HG03064 (cell line): ENCODE measurements around the gene PTPN14.

Experiments used
- ATAC-seq: cut with Tn5 transposase; IDR thresholded peaks from one replicate; pipeline ENCODE4 v1.9.1; 2021; ENCODE audit warnings: low read depth; ENCODE audit not compliant: unreplicated experiment

Gene PTPN14

DNA sequence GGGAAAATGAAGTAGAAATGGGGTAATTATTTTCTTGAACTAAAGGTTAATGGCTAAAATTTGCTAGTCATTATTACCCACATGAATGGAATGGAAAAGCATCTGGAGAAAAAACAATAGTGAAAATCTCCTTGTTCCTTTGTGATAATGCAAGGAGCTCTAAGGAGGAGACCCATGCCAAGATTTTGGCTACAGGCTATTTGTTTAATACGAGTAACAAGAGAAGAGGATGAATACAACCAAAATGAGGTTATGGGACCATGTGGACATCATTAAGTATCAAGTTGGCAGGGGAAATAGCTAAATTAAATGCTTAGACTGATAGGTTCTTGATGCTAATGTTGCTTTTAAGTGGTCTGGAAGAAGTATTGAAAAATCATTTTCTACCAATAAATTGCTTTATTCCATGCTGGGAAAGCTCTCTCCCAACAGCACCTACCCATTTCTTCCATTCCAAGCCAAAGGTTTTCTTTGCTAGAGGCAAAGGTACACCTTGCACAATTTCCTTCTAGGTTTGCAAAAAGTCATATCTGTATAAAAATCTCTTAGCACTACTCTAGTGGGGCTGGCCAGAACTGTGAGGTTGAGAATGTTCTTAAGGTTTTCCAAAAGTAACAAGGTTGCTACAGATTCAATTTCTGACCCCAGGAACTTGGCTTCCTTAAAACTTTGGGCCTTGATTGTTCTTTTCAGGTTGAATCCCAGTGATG is 170.3 kb downstream of the PTPN14 start:
- ATAC-seq = no peak

DNA sequence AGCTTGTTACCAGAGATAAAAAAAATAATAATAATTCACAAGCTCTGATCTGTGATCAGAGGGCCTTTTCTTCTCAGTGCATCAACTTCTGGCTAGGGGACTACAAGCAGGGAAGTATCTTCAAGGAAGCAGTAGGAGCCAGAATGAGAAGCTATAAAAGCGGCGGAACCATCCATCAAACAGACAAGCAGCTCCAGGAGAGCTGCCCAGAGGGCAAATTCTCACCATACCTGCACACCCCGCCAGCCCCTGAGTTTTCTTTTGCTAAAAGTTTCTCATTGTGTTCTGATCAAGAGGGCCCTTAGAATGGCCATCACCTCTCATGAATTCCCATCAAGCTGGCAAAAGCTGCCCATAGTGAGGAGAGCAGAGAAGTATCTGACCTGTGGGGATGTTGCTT is 171.0 kb downstream of the PTPN14 start:
- ATAC-seq = no peak

DNA sequence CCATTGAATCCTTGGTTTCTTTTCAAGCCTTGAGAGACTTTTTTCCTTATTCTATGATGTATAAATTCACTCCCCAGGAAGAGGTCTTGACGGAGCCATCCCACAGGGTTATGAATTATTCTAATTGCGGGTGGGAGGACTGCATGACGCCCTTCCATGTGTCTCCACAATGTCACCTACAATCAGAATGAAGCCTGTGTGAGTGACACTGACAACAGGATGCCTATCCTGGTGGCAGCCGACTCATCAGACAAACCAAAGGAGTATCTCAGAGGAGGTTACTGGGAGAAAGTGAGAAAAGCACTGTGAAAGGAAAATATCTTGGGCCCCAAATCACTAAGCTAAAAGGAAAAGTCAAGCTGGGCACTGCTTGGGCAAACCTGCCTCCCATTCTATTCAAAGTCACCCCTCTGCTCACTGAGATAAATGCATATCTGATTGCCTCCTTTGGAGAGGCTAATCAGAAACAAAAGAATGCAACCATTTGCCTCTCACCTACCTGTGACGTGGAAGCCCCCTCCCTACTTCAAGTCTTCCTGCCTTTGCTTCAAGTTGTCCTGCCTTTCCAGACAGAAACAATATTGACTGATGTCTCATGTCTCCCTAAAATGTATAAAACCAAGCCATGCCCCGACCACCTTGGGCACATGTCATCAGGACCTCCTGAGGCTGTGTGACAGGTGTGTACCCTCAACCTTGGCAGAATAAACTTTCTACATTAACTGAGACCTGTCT is 172.0 kb downstream of the PTPN14 start:
- no peak for ATAC-seq

DNA sequence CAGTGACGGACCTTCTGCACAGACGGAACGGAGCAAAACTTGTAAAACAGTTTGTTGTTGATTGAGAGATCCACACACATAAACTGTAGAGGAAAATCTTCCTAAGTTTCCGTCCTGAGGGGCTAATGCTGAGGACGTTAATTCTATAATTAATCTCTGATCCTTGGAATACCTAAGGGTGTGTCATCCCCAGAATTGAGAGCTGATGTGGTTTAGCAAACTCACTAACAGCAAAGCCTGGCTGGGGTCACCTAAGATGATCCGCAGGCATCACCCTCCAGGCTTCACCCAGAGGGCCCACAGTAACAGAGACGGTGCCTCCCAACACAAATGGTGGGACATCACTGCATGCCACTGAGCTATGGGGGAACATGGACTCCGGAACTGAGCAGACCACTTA is 172.9 kb downstream of the PTPN14 start:
- ATAC-seq = no peak

DNA sequence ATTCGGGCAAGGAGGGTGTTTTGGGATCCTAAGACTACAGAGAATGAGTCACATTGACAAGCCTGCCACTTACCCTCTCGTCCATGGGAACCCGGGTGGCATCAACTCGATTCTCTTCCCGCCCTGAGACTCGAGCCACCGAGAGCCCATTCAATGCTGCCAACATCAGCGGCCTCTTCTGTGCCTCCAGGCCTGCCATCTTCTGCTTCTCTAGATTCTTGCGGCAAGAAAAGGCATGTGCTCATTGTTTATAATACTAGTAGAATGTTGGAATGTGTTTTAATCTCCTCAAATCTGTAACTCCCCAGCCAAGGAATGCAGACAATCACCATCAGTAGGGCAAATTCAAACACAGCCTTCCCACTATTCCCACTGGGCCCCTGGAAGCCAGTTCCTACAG is 173.5 kb downstream of the PTPN14 start:
- ATAC-seq = no peak

DNA sequence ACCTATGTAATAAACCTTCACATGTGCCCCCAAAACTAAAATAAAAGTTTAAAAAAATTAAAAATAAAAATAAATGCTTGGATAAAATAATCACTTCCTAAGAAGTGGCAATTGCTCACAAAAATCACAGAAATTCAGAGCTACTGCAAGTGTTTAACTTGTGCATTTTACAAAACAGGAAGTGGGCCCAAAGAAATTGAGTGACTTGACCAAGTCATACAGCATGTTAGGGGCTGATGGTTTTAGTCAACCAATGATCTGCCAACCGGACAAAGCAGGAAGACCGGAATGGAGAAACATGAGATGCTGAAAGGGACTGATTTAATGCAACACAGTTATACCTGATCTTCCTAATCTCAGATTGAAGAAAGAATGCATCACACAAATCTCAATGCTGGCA is 173.9 kb downstream of the PTPN14 start:
- ATAC-seq = no peak

DNA sequence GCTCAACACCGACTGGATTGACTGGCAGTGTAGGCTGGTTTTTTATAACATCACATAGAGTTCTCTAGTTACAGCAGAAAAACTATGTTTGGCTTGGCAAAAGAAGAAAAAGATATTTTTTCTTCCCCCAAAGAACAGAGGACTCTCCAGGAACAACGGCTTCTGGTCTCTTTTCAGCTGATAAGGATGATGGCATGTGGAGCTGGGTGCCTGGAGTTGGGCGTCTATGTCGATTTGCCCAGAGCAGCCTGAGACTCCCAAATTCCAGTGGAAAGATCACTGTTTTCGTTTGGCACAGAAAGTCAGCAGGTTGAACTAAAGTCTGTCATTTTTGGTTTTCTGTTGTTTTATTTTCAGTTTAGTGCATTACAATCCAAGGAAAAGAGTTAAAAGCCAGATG is 179.3 kb downstream of the PTPN14 start:
- ATAC-seq = no peak

DNA sequence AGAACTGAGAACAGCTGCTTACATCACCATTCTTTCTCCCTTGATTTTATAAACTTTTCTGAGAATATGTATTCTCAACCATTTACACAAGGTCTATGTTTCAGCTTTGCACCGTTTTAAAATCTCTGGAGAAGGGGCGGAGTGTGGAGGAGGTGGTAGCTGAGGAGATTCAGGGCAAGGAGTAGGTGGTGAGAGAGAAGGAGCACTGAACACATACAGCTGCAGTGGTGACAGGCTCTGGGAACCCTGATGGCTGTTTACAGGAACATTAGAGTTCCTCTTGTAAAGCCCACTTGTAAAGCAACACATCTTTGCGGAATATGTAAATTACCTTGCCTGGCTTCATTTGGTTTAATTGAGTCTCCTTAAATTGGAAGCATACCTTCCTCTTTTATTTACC is 180.8 kb downstream of the PTPN14 start:
- ATAC-seq = no peak

DNA sequence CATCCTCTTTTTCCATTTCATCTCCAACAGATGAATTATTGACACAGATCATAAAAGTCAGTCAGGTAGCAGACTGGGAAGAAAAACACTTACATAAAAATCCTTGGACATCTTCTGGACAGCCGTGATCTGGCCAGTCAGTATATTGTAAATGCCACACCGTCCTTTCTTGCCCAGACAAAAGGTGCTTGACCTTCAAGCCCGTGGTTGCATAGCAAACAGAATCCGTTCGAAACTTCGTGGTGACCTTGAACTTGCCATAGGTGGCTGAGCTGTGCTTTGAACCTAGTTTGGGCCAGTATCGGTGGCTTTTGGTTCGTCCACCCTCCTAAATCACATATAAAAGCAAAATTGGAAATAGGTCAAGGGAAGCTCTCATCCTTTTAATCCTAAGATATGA is 182.0 kb downstream of the PTPN14 start:
- no peak for ATAC-seq

DNA sequence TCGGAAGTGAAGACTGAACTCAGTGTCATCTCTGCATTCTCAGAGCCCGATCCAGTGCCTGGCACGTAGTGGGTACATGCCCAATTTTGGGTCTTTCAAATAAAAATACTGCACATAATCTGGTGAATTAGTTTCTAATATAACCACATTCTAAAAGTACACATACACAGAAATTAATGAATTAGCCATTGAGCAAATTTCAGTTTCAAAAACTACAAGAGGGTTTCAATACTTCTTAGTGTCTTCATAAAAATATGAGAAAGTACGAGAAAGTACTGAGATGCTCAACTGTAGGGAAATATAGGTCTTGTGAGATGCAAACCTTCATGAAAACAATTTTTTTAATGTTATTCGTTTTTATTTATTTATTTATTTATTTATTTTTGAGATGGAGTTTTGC is 183.6 kb downstream of the PTPN14 start:
- no peak for ATAC-seq

DNA sequence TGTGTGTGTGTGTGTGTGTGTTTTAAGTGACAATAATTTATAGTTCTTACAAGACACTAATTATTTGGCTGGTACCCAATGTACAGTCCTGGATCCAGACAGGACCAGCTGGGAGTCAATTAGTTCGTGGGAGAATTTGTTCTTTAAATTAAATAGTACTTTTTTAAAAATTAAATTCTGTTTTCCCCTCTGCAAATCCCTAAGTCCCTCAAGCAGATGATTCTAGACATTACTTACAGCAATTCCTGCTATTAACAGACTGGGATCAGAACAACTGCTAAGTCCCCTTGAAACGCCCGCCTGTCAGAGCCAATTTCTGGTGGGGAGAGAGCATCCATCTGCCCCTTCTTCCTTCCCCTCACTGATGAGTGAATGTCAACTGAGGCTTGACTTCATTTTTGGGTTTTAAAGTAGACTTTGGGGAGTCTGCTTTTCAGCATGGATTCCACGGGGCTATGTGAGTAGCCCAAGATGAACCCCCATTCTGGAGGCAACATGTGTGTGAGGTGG is 186.6 kb downstream of the PTPN14 start:
- no peak for ATAC-seq

DNA sequence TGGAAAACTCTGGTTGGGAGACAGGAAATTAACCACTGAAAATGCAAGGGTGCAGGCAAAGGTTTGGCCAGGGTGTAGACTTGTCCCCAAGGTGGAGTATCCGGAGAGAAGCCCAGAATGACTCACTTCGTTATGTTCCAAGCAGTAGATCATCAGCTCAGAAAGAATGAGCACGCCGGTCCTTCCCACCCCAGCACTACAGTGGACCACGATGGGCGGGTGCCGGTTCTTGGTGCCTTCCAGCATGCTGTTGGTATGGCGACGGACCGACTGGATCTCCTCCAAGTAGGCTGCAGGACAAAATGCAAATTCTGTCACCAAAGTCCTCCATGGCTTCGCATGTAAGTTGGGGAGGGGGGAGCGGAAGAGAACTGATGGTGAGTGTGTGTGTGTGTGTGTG is 187.0 kb downstream of the PTPN14 start:
- no peak for ATAC-seq

DNA sequence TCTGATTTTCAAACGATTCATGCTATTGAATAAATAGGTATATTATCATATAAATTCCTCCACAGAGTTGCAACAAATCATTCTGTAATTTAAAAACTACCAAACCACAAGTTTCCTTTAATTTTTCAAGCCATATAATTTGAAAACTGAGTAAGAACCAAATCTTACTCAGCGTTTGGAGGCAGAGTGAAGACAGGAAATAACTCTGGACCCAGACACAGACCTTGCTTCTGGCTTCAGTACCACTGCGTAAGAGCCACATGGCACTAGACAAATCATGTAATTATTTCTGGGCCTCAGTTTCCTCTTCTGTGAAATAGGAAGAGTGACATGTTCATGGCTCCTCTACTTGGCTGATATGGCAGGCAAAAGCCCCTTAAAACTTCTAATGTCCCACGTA is 188.0 kb downstream of the PTPN14 start:
- ATAC-seq = no peak

DNA sequence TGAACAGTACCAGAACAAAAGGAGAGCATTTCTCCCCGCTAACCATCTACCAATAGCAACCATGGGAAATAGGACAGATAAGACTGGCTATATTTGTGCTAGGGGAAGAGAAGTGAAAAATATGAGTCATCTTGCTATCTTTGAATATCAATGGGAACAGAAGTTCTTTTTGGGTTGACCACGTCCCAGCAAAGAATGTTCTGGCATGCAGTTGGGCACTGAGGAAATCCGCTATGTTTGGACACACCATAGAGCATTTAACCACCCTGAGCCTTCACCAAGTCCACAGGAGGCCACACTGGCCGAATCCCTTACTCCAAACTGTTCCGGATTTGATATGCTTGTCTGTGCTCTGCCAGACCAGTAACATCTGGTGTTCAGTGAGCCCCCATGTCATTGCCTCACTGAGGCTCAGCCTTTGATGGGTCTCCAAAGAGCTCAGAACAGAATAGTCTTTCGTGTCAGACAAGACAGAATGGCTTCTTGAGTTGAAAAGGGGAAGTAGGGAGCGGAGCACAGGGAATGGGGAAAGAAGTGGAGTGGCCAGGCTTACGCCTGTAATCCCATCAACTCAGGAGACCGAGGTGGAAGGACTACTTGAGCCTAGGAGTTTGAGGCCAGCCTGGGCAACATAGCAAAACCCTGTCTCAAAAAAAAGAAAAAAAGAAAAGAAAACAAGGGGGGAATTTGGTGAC is 189.1 kb downstream of the PTPN14 start:
- ATAC-seq = no peak

DNA sequence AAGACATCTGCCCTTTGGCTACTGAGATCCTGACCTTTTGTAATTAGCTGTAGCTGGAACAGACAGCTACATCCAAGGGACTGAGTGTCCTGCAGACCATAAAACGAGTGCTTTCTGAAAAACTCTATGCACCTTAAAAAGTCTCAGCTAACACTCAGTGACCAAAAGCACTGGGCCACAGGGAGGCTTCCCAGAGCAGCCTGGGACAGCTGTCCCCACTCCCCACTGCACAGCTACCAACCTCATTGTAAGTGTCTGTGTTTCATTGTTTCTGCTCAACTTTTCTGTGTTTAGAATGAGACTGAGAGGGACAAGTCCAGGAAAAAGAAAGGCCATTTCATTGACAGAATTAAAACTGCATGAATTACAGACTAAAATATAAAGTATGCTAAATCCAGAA is 189.8 kb downstream of the PTPN14 start:
- no peak for ATAC-seq

DNA sequence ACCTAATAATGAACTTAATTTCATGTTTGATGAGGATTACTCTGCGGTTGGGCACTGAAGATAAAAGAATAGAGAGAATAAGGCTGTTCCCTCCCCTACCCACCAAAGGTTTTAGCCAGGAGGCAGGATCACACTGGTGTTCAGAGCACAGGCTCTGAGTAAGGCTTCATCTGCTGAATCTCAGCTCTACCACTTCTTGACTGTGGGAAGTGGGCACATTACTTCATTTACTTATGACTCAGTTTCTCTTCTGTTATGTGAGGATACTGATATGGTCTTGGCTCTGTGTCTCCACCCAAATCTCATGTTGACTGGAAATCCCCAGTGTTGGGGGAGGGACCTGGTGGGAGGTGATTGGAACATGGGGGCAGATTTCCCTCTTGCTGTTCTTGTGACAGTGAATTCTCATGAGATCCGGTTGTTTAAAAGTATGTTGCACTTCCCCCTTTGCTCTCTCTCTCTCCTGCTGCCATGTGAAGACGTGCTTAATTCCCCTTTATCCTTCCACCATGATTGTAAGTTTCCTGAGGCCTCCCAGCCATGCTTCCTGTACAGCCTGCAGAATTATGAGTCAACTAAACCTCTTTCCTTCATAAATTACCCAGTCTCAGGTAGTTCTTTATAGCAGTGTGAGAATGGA is 190.8 kb downstream of the PTPN14 start:
- no peak for ATAC-seq

DNA sequence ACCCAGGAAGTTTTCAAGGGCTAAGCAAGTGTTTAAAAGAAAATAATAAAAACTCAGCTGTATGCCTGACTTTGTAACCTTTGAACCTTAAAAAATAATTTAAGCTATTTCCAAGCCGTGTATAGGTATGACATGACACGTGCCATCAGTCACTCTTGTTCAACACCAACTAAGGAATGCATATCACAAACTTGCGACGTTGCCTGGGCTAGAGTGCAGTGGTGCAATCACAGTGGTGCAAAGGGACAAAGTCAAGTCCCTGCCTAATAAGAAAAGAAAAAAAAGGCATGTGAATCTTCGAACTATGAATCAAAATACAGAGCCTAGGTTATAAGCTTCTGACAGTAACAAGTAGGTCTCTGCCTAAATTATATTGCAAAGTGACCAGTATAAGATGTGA is 191.3 kb downstream of the PTPN14 start:
- ATAC-seq = no peak

DNA sequence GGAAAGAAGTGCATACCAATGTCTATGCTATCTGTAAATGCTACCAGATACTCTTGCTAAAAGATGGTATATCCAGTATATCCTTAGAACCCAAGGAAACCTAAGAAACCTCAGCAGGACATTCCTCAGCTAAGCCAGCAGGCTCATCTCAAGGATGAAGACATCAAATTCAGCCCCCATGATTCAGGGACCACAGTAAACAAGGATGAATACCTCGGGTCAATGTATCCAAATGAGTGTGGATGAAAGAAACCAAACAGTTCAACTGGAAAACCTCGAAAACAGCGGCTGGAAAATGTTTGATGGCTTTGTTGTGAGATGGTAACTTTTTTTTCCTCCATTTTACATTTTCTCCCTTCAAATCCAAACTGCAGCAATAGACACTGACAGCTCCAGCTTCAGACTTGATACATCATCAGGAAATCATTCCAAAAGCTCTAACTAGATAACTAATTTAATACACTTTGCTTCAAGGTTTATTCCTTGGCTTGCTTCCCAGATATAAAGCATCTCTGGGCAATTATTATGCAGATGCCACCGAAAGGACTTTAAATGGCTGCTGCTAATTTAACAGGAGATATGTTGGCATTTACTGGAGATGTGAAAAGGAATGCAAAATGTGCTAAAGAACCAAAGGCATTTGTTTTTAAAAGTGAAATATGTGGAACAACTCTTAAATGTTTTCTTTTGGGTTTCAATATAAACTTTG is 196.8 kb downstream of the PTPN14 start:
- ATAC-seq = no peak

DNA sequence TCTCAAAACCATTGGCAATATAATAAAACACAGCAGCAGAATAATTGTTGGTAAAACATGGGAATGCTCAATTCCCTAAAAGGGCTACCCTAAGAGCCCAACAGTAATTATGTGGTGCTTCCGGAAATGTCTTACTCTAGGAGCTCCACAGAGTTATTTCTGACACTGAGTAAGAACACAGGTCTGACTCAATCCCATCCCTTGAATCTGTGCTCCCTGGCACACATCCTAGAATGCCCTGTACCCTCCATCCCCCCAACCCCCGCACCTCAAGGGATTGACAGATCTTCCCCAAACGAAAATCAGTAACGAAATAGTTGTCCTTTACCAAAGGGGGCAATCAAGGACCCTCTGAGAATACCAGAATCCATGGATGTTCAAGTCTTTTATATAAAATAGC is 198.6 kb downstream of the PTPN14 start:
- ATAC-seq = no peak

DNA sequence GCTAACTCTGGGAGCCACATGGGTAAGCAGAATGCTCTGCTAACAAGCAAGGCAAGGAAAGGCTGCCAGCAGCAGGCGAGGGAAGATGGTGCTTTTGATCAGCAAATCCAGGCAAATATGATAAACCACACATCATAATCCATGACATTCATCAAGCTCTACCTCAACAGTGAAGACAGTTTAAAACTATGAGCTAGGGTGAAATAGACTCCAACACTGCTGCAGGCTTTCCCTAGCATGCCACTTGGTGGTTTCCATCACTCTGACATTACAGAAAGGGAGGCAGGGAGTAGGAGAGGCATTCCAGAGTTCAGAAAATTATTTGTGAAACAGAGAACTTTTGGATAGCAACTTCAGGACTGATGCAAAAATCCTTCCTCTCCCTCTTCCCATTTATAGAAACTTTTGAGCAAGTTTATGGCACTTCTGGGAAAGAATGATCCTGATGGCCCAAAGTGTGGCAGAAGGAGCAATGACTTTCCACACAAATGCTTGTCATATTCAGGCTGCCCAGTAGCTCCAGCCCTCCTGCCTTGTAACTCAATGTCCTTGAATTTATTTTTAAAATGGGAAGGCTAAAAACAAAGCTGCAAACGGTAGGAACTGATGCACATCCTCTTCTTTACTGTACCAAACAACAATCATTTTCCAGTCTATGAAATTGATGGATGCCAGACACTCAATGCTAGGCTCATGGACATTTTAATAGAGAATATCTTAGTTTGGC is 199.7 kb downstream of the PTPN14 start:
- ATAC-seq = no peak
